Measurements from ENCODE around the gene KRTAP10-4.

DNA sequence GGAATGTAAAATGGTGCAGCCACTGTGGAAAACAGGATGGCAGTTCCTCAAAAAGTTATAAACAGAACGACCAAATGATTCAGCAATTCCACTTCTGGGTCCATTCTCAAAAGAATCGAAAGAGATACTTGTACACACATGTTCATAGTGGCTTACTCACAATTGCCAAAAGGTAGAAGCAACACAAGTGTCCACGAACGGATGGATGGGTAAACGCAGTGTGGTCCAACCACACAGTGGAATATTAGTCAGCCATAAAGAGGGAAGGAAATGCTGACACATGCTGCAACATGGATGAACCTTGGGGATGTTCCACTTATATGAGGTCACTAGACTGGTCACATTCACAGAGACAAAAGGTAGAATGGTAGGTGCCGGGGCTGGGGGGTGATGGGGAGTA is 38.8 kb upstream of the KRTAP10-4 start:
- TF ChIP-seq, protein P1, sequence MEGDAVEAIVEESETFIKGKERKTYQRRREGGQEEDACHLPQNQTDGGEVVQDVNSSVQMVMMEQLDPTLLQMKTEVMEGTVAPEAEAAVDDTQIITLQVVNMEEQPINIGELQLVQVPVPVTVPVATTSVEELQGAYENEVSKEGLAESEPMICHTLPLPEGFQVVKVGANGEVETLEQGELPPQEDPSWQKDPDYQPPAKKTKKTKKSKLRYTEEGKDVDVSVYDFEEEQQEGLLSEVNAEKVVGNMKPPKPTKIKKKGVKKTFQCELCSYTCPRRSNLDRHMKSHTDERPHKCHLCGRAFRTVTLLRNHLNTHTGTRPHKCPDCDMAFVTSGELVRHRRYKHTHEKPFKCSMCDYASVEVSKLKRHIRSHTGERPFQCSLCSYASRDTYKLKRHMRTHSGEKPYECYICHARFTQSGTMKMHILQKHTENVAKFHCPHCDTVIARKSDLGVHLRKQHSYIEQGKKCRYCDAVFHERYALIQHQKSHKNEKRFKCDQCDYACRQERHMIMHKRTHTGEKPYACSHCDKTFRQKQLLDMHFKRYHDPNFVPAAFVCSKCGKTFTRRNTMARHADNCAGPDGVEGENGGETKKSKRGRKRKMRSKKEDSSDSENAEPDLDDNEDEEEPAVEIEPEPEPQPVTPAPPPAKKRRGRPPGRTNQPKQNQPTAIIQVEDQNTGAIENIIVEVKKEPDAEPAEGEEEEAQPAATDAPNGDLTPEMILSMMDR (conservative IDR thresholded peaks at IDR 0.05) = no peak
- TF ChIP-seq ZFX (IDR thresholded peaks at IDR 0.05) = no peak
